ENCODE measurements around the gene VAV2.

DNA sequence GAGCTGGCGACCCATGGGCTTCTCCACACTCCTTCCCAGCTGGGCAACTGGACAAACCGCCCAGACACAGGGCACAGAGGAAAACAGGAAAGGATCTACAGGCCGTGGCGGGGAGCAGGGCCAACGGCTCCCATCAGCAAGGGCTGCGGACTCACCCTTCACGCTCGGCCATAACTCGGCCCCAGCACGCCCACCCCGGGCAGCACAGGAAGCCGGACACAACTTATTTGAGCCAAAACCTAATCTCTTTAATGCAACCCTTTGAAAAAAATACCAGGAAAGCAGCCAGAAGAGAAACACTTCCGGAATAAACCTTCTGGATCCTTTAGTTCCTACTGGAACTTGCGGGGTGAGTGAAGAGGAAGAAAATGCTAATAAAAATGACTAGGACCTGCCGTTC is 59.9 kb downstream of the VAV2 start:
- TF ChIP-seq CTCF (conservative IDR thresholded peaks at IDR 0.05), result no peak
- TF ChIP-seq ZFX (IDR thresholded peaks at IDR 0.05), result no peak

Data from C4-2B (cell line).